Astrocyte (in vitro differentiated cells and primary cell): Measurements from ENCODE around the gene YTHDF1. TPM values are rescaled to one million over a fixed set of nuclear protein-coding genes. Genes with fewer than 3 reads are reported as not detected.
A peak's percentile ranks its signal among the peaks of the same experiment; 100 is the strongest.

Source experiments
- DNase-seq: peaks from one replicate; pipeline ENCODE4 v3.0.0-alpha.2; 2010; ENCODE audit warnings: low read depth
- FAIRE-seq: peaks from 2 replicates; lab custom pipeline; 2011; peaks lifted over from hg19 to GRCh38; lab: Jason Lieb, UNC
- H2AFZ ChIP-seq: 2 replicates; pipeline ENCODE4 v1.6.0; 2012; ENCODE audit warnings: low read depth, low read length, inconsistent platforms
- H3K27ac ChIP-seq: 2 replicates; pipeline ENCODE4 v1.5.1; 2011; ENCODE audit warnings: low read depth, low read length, inconsistent platforms
- H3K27me3 ChIP-seq: 2 replicates; pipeline ENCODE4 v1.6.0; 2011; ENCODE audit warnings: low read length, inconsistent platforms; ENCODE audit not compliant: insufficient read depth
- H3K36me3 ChIP-seq: 2 replicates; pipeline ENCODE4 v1.5.1; 2011; ENCODE audit warnings: low read length, inconsistent platforms; ENCODE audit not compliant: insufficient read depth
- H3K4me1 ChIP-seq: 2 replicates; pipeline ENCODE4 v1.5.1; 2011; ENCODE audit warnings: low read length, inconsistent platforms; ENCODE audit not compliant: insufficient read depth
- H3K4me2 ChIP-seq: 2 replicates; pipeline ENCODE4 v1.6.0; 2012; ENCODE audit warnings: low read length, inconsistent platforms
- H3K4me3 ChIP-seq: 2 replicates; pipeline ENCODE4 v1.5.1; 2011; ENCODE audit warnings: low read depth, mild to moderate bottlenecking, low read length, inconsistent platforms; ENCODE audit not compliant: insufficient read depth
- H3K79me2 ChIP-seq: 2 replicates; pipeline ENCODE4 v1.6.0; 2012; ENCODE audit warnings: mild to moderate bottlenecking, low read length, inconsistent platforms; ENCODE audit not compliant: insufficient read depth
- H3K9ac ChIP-seq: 2 replicates; pipeline ENCODE4 v1.6.0; 2012; ENCODE audit warnings: mild to moderate bottlenecking, low read length, inconsistent platforms
- H3K9me3 ChIP-seq: 2 replicates; pipeline ENCODE4 v1.5.1; 2012; ENCODE audit warnings: low read depth, mild to moderate bottlenecking, low read length, inconsistent platforms; ENCODE audit not compliant: insufficient read depth
- H4K20me1 ChIP-seq: 2 replicates; pipeline ENCODE4 v1.6.0; 2012; ENCODE audit warnings: low read length, inconsistent platforms; ENCODE audit not compliant: insufficient read depth
- H3K27ac Mint-ChIP-seq: one replicate; pipeline ENCODE4 v1.8.0; 2021; ENCODE audit warnings: mild to moderate bottlenecking, mixed read lengths; ENCODE audit not compliant: unreplicated experiment
- H3K27me3 Mint-ChIP-seq: one replicate; pipeline ENCODE4 v1.8.0; 2021; ENCODE audit warnings: low read depth, mixed read lengths; ENCODE audit not compliant: unreplicated experiment
- H3K36me3 Mint-ChIP-seq: one replicate; pipeline ENCODE4 v1.8.0; 2021; ENCODE audit warnings: low read depth, mixed read lengths; ENCODE audit not compliant: unreplicated experiment
- H3K4me1 Mint-ChIP-seq: one replicate; pipeline ENCODE4 v1.8.0; 2021; ENCODE audit warnings: low read depth, mixed read lengths; ENCODE audit not compliant: unreplicated experiment
- H3K4me3 Mint-ChIP-seq: one replicate; pipeline ENCODE4 v1.8.0; 2021; ENCODE audit warnings: mild to moderate bottlenecking, moderate library complexity, mixed read lengths; ENCODE audit not compliant: unreplicated experiment
- H3K9me3 Mint-ChIP-seq: one replicate; pipeline ENCODE4 v1.8.0; 2021; ENCODE audit warnings: mild to moderate bottlenecking, mixed read lengths; ENCODE audit not compliant: unreplicated experiment
- CTCF ChIP-seq: IDR thresholded peaks from 2 replicates; pipeline ENCODE4 v1.5.1; 2011; ENCODE audit warnings: low read depth, mild to moderate bottlenecking, inconsistent platforms, low read length, moderate library complexity; ENCODE audit not compliant: insufficient read depth
- EZH2 ChIP-seq: IDR thresholded peaks from 2 replicates; pipeline ENCODE4 v1.6.1; 2012; ENCODE audit warnings: mild to moderate bottlenecking, low read length, inconsistent platforms; ENCODE audit not compliant: insufficient read depth
- total RNA-seq: library from RNA; stranded (reverse); gene quantifications from 2 replicates; pipeline ENCODE4 v1.2.1, GENCODE V29; 2021

YTHDF1 gene
- total RNA-seq, 1 donor from 2014 or later: 107 TPM

DNA sequence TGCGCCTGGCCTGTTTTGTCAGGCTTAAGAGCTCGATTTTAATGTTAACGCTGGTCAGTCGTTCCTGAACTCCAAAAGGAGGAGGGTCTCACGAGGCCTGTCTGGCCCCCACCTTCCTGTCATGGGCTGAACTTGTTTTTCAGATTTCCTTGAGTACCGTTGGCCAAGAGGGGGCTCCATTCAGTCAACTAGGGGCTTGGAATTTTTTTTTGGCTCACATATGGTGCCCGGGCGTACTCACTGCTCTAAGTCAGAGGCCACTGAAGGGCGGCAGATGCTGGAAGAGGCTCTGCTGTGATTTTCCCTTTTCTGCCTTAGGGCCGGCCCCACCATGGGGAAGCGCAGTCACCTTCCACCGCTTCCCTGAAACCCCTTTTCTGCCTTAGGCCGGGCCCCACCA, 12.9 kb upstream of the YTHDF1 start:
- H3K4me3 ChIP-seq: no peak overlapping the region
- H3K9ac ChIP-seq: no peak overlapping the region
- H3K4me1 ChIP-seq: peaks cover 55% of the 10 kb centered on the region
- H3K27me3 Mint-ChIP-seq: no peaks in the 10 kb centered on the region
- FAIRE-seq (no peak), DNase-seq (no peak)
- no peak overlapping the region for H3K4me2 ChIP-seq
- TF ChIP-seq EZH2 (no peak), CTCF (no peak)
- peaks cover 55% of the 10 kb centered on the region for H3K4me1 Mint-ChIP-seq
- no peaks in the 10 kb centered on the region for H3K27me3 ChIP-seq
- H3K36me3 Mint-ChIP-seq: no peaks in the 10 kb centered on the region
- H3K9me3 Mint-ChIP-seq: no peaks in the 10 kb centered on the region
- no peaks in the 10 kb centered on the region for H3K9me3 ChIP-seq
- no peak overlapping the region for H2AFZ ChIP-seq
- peak overlapping the region; percentile 72 for H3K27ac Mint-ChIP-seq
- no peak overlapping the region for H3K27ac ChIP-seq
- no peaks in the 10 kb centered on the region for H3K36me3 ChIP-seq
- peaks cover 3% of the 10 kb centered on the region for H4K20me1 ChIP-seq
- no peaks in the 10 kb centered on the region for H3K79me2 ChIP-seq
- H3K4me3 Mint-ChIP-seq: no peak overlapping the region

DNA sequence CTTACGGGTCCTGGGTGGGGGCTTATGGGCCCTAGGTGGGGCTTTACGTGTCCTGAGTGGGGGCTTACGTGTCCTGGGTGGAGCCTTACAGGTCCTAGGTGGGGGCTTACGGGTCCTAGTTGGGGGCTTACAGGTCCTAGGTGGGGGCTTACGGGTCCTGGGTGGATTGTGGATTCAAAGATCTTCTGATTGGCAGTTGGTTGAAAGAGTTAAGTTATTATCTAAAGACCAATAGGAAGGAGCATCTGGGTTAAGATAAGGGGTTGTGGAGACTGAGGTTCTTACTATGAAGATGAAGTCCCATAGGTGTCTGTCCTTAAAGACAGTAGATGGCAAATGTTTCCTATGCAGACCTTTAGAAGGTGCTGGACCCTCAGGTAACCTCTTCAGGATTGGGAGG, 11.3 kb upstream of the YTHDF1 start:
- H4K20me1 ChIP-seq: peaks cover 4% of the 10 kb centered on the region
- no peaks in the 10 kb centered on the region for H3K79me2 ChIP-seq
- Mint-ChIP-seq H3K27ac (peak overlapping the region; percentile 72), H3K27me3 (no peaks in the 10 kb centered on the region), H3K4me3 (peak overlapping the region; percentile 6), H3K36me3 (no peaks in the 10 kb centered on the region), H3K4me1 (peaks cover 49% of the 10 kb centered on the region), H3K9me3 (no peaks in the 10 kb centered on the region)
- no peaks in the 10 kb centered on the region for H3K9me3 ChIP-seq
- no peak overlapping the region for H2AFZ ChIP-seq
- no peaks in the 10 kb centered on the region for H3K36me3 ChIP-seq
- H3K4me1 ChIP-seq: peaks cover 48% of the 10 kb centered on the region
- no peak overlapping the region for H3K4me2 ChIP-seq
- TF ChIP-seq CTCF: no peak
- TF ChIP-seq EZH2: no peak
- H3K9ac ChIP-seq: no peak overlapping the region
- H3K27ac ChIP-seq: no peak overlapping the region
- DNase-seq (no peak), FAIRE-seq (no peak)
- H3K4me3 ChIP-seq: no peak overlapping the region
- H3K27me3 ChIP-seq: no peaks in the 10 kb centered on the region

DNA sequence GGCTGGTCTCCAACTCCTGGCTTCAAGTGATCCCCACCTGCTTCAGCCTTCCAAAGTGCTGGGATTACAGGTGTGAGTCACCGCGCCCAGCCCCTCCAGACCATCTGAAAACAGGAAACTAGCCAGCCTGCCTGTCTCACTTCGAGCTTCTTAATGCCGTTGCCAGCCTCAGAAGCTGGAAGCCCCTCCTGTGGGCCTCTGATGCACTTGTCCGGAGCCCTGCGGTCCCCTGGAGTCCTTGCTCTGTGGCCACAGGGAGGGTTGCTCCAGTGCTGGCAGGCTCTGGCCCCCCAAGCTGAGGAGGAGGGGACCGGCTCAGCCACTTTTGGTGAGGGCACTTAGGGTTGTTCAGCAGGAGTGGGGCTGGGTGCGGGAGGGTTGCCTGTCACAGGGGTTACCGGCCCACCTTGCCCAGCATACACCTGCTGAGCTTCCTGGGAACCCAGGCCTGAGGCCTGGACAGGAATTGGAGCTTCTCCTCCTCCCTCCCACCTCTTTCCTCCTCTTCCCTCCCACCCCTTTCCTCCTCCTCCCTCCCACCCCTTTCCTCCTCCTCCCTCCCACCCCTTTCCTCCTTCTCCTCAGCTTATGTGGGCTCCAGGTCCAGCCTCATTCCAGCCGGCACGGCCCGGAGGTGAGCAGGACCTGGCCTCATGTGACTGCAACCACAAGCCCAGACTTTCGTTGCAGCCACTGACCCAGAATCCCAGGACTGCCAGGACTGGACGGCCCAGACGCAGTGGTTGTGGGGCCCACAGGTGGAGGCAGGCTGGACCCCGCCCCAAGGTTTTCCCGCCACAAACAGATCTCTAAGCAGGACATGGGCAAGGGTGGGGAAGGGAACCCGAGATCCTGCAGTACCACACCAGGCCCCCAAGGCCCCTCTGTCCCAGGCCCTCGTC, 10.4 kb upstream of the YTHDF1 start:
- Histone ChIP-seq H3K27ac (no peak overlapping the region), H2AFZ (no peak overlapping the region), H3K4me1 (peaks cover 39% of the 10 kb centered on the region), H3K27me3 (no peaks in the 10 kb centered on the region), H3K4me3 (no peak overlapping the region), H3K36me3 (no peaks in the 10 kb centered on the region), H3K79me2 (no peaks in the 10 kb centered on the region), H4K20me1 (peaks cover 4% of the 10 kb centered on the region), H3K4me2 (no peak overlapping the region), H3K9ac (no peak overlapping the region), H3K9me3 (no peaks in the 10 kb centered on the region)
- no peak for TF ChIP-seq CTCF
- no peak for TF ChIP-seq EZH2
- DNase-seq: no peak
- Mint-ChIP-seq H3K9me3 (no peaks in the 10 kb centered on the region), H3K4me3 (no peak overlapping the region), H3K36me3 (no peaks in the 10 kb centered on the region), H3K4me1 (peaks cover 39% of the 10 kb centered on the region), H3K27ac (peak overlapping the region; percentile 72), H3K27me3 (peaks cover under 1% of the 10 kb centered on the region)
- no peak for FAIRE-seq
